GM18907 (cell line): ENCODE measurements around the gene GPX7.
"Not testable (repeated sequence)": the region's sequence is repeated elsewhere in the genome, so short reads cannot be mapped to it uniquely, and the experiment has no call there.

Experiments used
- ATAC-seq: cut with Tn5 transposase; IDR thresholded peaks from one replicate; pipeline ENCODE4 v1.9.1; 2021; ENCODE audit warnings: mild to moderate bottlenecking, moderate library complexity; ENCODE audit not compliant: unreplicated experiment

The GPX7 gene

DNA sequence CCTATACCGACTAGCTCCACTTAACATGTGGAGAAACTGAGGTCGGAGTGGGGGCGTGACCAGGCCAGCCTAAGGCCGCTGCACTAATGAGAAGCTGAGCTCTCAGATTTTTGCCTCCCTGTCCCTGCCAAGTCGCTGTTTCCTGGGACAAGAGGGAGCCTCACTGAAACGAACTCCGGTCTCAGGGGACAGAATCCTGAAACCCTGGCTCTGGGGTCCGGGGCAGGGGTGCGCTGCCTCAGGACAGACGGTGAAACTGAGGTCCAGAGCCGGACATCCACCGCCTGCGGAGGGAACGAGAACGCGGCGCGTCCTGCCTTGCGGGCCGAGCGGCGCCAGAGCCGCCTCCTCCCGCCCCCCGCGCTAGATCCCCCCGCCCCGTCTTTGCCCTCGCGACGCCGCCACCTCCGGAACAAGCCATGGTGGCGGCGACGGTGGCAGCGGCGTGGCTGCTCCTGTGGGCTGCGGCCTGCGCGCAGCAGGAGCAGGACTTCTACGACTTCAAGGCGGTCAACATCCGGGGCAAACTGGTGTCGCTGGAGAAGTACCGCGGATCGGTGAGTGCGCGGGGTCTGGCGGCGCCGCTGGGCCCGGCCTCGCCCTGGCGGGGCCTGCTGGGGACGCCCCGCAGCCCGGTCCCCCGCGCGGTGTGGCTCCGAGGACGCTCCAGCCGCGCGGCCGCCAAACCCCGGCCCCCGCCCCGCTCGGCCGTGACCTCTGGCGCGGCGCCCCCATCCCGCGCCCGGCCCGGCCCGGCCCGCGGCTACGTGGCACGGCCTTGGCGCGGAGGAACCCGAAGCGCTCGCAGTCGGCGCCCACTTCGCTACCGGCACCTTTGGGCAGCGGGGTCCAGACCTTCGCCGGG, at the start of gene GPX7:
TSS of gene GPX7 (plus strand) at position 381 of the 865 bp plus-strand sequence. CDS start at position 420, 39 bp downstream.
- ATAC-seq, result no peak

DNA sequence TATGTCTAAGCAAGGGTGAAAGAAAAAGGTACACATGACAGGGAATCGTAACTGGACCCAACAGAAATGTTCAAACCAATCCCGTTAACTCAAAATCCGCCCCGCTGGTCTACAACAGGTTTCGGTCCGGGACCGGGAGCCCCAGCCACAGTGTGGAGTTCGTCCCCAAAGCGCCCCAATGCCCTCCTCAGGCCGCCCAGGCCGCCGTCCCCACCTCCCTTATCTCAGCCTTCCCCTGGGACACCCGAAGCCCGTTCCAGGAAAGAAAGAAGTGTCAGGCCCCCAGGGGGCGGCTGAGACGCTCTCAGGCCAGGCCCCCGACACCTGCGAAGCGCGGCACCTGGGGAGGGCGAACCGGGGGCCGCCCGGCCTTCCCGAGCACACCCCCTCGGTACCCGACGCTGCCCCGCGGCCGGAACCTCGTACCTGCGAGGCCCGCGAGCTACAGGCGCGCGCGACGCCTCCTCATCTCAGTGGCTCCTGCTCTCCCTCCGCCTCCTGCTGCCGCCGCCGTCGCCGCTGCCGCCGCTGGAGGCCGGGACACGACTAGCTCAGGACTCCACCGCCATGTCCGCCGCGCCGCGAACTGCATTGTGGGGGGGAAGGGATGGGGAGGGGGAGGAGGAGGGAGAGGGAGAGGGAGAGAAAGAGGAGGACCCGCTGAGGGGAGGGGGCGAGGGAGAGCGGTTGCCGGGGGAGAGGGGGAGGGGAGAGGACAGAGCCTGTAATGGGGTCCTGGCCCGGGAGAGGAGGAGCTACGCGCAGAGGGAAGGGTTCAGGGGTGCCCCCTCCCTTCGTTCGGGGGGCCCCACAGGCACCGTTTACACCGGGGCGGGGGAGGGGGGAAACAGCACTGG, 49.4 kb upstream of the GPX7 start, which contains the start of gene TUT4:
TSS of gene TUT4 (minus strand) at position 588 of the 857 bp plus-strand sequence. CDS start 26,812 bp downstream, outside the sequence.
- ATAC-seq, result peak; percentile 47

DNA sequence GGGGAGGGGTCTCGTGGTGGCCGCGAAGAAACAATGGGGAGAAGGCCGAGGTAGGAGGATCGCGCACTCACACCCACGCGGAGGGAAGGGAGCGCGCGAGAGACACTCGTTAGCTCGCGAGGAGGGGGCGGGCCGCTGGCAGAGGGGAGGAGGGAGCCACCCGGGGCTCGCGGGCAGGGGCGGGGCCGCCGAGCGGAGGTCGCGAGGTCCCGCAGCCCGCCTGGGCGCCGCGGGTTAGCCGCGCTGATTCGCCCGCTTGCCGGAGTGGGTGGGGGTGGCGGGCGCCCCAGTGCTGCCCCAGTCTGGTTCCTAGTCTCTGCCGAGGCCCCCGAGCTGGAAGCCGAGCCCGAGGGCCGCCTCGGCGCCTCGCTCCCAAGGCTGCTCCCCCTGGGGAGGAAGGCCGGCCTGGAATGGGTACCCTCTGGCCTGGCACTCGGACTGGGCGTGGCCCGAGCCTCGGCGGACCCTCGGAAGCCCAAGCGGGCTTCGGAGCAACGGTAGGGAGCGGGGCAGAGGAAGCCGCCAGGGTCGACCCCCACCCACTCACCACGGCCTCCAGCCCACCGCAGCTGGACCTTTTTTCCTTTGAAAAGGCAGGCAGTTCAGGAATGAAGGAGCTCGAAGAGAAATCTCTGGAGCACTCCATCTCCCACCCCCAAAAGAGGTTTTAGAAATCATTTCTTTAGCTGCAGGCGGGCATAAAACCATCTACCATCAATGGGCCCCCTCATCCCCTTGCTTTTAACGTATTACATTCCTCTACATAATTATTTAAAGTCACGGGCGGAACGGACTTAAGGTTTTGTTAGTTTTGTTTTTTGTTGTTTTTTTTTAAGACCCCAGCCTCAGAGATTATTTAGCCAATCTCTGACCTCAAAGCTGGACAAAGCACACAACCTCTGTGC, 48.6 kb upstream of the GPX7 start:
- ATAC-seq, result peak; percentile 52

- ATAC-seq, result no peak
Measured at GRCh38 chr1:52554267-52554640, 47.9 kb upstream of the GPX7 start.

DNA sequence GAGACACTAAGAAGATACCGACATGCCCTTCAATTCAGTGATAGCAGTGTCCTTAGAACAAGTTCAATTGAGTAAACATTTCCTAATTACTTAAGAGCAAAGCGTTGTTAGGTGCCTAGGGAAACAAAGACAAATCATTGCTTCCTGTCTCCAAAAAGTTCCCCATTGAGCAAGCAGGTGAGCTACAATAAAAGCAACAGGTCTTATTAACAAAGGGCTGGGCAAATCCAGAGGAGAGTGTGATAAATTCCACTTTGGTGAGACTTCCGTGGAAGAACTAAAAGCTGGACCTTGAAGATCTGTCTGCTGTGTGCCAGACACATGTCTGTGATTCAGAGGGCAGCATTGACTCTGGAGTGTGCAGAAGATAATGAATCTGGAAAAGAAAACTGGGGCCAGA, 47.4 kb upstream of the GPX7 start:
- no peak for ATAC-seq

- no peak for ATAC-seq
Measured at GRCh38 chr1:52556641-52557360, 45.4 kb upstream of the GPX7 start.

DNA sequence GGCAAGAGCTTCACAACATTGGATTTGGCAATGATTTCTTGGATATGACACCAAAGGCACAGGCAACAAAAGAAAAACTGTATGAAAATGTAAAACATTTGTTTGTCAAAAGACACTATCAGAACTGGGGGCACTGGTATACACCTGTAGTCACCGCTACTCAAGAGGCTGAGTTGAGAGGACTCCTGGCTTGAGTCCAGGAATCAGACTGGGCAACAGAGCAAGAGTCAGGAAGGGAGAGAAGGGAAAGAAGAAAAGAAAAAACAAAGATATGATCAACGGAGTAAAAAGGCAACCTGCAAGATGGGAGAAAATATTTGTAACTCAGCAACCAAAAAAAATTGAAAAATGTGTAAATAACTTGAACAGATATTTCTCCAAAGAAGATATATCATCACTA, 43.2 kb upstream of the GPX7 start:
- no peak for ATAC-seq

- ATAC-seq, result no peak
Measured at GRCh38 chr1:52559875-52560274, 42.3 kb upstream of the GPX7 start.

DNA sequence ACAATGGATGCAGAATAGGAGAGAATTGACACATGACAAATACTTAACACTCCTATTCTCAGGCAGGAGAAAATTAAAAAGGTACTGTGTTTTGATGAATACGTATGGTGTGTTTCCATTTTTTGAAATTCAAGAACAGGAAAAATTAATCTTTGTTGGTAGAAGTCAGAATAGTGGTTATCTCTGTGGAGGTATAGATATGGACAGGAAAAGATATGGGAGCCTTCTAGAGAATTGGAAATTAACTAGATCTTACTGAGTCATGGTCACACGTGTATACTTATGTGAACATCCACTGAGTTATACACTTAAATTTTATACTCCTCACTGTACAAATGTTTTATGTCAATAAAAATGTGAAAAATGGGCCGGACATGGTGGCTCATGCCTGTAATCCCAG, 39.4 kb upstream of the GPX7 start:
- no peak for ATAC-seq

- no peak for ATAC-seq
Measured at GRCh38 chr1:52567943-52568342, 34.2 kb upstream of the GPX7 start.

GRCh38 chr1:52569449-52570210, 32.5 kb upstream of the GPX7 start:
- no peak for ATAC-seq

DNA sequence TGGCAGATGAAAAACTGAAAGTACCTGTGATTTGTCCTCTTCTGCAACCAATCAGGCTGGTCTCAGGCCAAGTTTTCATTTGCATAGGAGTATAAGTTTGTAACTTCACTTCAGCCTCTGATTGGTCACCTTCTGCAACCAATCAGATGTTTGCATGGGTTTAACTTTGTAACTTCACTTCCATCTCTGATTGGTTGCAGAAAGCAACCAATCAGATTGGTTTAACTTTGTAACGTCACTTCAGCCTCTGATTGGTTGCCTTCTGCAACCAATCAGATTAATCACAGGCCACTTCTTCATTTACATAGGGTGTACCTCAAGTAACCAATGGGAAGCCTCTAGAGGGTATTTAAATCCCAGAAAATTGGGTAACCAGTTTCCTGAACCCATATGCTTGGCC, 30.4 kb upstream of the GPX7 start:
- no peak for ATAC-seq

GRCh38 chr1:52572387-52572786, 29.8 kb upstream of the GPX7 start:
- ATAC-seq, result no peak

GRCh38 chr1:52574594-52574993, 27.6 kb upstream of the GPX7 start:
- ATAC-seq, result no peak

- ATAC-seq, result no peak
Measured at GRCh38 chr1:52576074-52576473, 26.1 kb upstream of the GPX7 start.

GRCh38 chr1:52578066-52578465, 24.1 kb upstream of the GPX7 start:
- ATAC-seq, result not testable (repeated sequence)

GRCh38 chr1:52579415-52579814, 22.8 kb upstream of the GPX7 start:
- ATAC-seq, result no peak

DNA sequence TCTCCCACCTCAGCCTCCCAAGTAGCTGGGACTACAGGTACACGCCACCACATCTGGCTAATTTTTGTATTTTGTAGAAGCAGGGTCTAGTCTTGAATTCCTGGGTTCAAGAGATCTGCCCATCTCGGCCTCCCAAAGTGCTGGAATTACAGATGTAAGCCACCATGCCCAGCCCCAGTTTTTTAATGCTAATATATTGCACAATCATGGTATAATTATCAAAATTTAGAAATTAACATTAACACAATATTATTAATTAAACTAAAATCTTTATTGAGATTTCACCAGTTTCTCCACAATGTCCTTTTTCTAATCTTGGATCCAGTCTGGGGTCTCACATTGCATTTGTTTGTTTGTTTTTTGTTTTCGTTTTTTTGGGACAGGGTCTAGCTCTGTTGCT, 21.9 kb upstream of the GPX7 start:
- no peak for ATAC-seq

DNA sequence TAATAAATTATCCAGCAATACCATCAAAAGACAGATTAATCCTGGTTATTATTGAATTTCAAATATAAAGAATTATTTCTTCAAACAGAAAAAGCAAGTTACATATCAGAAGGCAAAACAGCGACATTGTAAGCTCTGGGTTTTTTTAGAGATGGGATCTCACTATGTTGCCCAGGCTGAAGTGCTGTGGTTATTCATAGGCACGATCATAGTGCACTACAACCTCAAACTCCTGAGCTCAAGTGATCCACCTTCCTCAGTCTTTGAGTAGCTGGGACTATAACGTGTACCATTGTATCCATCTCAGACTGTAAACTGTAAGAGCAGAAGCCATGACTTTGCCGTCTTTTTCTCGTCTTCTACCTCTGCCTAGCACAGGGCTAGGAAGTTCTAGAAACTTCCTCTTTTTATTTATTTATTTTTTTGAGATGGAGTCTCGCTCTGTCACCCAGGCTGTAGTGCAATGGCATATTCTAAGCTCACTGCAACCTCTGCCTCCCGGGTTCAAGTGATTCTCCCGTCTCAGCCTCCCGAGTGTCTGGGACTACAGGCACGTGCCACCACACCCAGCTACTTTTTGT, 20.0 kb upstream of the GPX7 start:
- no peak for ATAC-seq
